GM12878 (cell line): ENCODE results near the gene FOXI1. TPM values are rescaled to one million over a fixed set of nuclear protein-coding genes. Genes with fewer than 3 reads are reported as not detected.

Source experiments
- ATAC-seq: fragments of 200-7000 bp; cut with Tn5 transposase; 3 replicates; pipeline ENCODE4 v1.9.1; 2020; ENCODE audit warnings: mild to moderate bottlenecking, moderate library complexity
- BruUV-seq: library from RNA; stranded (reverse); fragments of 400-500 nt; replicated peaks from 2 replicates; lab custom pipeline; 2021; lab: Mats Ljungman, UMichigan
- CTCF ChIA-PET: fragments of 300-600 bp; sonication (Branson Sonifier 250); formaldehyde crosslinking; extraction: SDS; loops from one replicate; lab custom pipeline; 2021; ENCODE audit warnings: inconsistent platforms; lab: Yijun Ruan, JAX
- POLR2A ChIA-PET: fragments of 350-600 bp; formaldehyde crosslinking; extraction: SDS; loops from one replicate; lab custom pipeline; 2021; ENCODE audit warnings: inconsistent platforms; lab: Charles Lee
- RAD21 ChIA-PET: fragments of 300-600 bp; sonication (Branson Sonifier 250); formaldehyde crosslinking; loops from one replicate; lab custom pipeline; 2023; ENCODE audit warnings: antibody characterized with exemption; ENCODE audit not compliant: unreplicated experiment; lab: Charles Lee
- SMC1A ChIA-PET: fragments of 300-600 bp; sonication (Branson Sonifier 250); formaldehyde crosslinking; loops from one replicate; lab custom pipeline; 2023; ENCODE audit not compliant: unreplicated experiment, uncharacterized antibody; lab: Charles Lee
- DNase-seq: peaks from one replicate; pipeline ENCODE4 v3.0.0-alpha.2; 2011; ENCODE audit warnings: low read depth, low spot score
- FAIRE-seq: peaks from 3 replicates; lab custom pipeline; 2011; peaks lifted over from hg19 to GRCh38; lab: Jason Lieb, UNC
- H2AFZ ChIP-seq: 2 replicates; pipeline ENCODE4 v1.6.0; 2011; ENCODE audit warnings: low read depth, low read length, control low read depth; ENCODE audit not compliant: control insufficient read depth
- H3K27ac ChIP-seq: 2 replicates; pipeline ENCODE4 v1.5.1; 2011; ENCODE audit warnings: control low read depth; ENCODE audit not compliant: control insufficient read depth, insufficient read depth
- H3K27me3 ChIP-seq, 2 experiments: replicated peaks in 1 of 2; 2 replicates each; pipeline versions ENCODE4 v1.6.0 to v1.6.1; 2011; ENCODE audit warnings: low read length in 1 of 2; ENCODE audit not compliant: control insufficient read depth in 2 of 2, insufficient read depth in 2 of 2
- H3K36me3 ChIP-seq, 2 experiments: 2 replicates each; pipeline ENCODE4 v1.5.1; 2011; ENCODE audit warnings: low read length in 1 of 2; ENCODE audit not compliant: control insufficient read depth in 2 of 2, insufficient read depth in 2 of 2
- H3K4me1 ChIP-seq: 2 replicates; pipeline ENCODE4 v1.6.1; 2011; ENCODE audit warnings: mild to moderate bottlenecking, low read length, moderate library complexity, mixed read lengths; ENCODE audit not compliant: control insufficient read depth, insufficient read depth
- H3K4me2 ChIP-seq: 2 replicates; pipeline ENCODE4 v1.6.0; 2011; ENCODE audit warnings: control low read depth; ENCODE audit not compliant: control insufficient read depth, insufficient read depth
- H3K4me3 ChIP-seq: fragments of 200-600 bp; sonication (generic); 2 replicates; pipeline ENCODE4 v1.5.1; 2016
- H3K79me2 ChIP-seq: 2 replicates; pipeline ENCODE4 v1.6.0; 2011; ENCODE audit warnings: low read length; ENCODE audit not compliant: control insufficient read depth, insufficient read depth
- H3K9ac ChIP-seq: 2 replicates; pipeline ENCODE4 v1.8.0; 2011; ENCODE audit warnings: low read length, control low read depth, mixed read lengths; ENCODE audit not compliant: control insufficient read depth, insufficient read depth
- H3K9me3 ChIP-seq: replicated peaks from 3 replicates; pipeline ENCODE4 v1.5.1; 2011; ENCODE audit warnings: mild to moderate bottlenecking, low read length; ENCODE audit not compliant: control insufficient read depth, insufficient read depth
- H4K20me1 ChIP-seq: 2 replicates; pipeline ENCODE4 v1.6.0; 2011; ENCODE audit not compliant: control insufficient read depth, insufficient read depth
- GABPA ChIP-seq: IDR thresholded peaks from 2 replicates; pipeline ENCODE4 v1.6.1; 2014; ENCODE audit warnings: antibody characterized with exemption, low read depth, mild to moderate bottlenecking, inconsistent platforms
- KDM1A ChIP-seq: fragments of 200-600 bp; sonication (generic); IDR thresholded peaks from 2 replicates; pipeline ENCODE4 v1.6.1; 2016; ENCODE audit warnings: borderline replicate concordance
- LARP7 ChIP-seq: fragments of 450-650 bp; IDR thresholded peaks from 2 replicates; pipeline ENCODE4 v1.6.1; 2017; ENCODE audit warnings: mild to moderate bottlenecking
- NFYB ChIP-seq: IDR thresholded peaks from 2 replicates; pipeline ENCODE4 v1.6.1; 2011; ENCODE audit warnings: low read depth, mild to moderate bottlenecking, low read length, improper control_type of control experiment, moderate library complexity; ENCODE audit not compliant: insufficient read depth
- PAX5 ChIP-seq: IDR thresholded peaks from 2 replicates; pipeline ENCODE4 v1.6.1; 2011; ENCODE audit warnings: low read depth, low read length, borderline replicate concordance
- POLR2AphosphoS2 ChIP-seq: IDR thresholded peaks from 2 replicates; pipeline ENCODE4 v1.6.1; 2011; ENCODE audit warnings: low read depth, mild to moderate bottlenecking, low read length, improper control_type of control experiment, moderate library complexity
- SKIL ChIP-seq: fragments of 450-650 bp; IDR thresholded peaks from 2 replicates; pipeline ENCODE4 v1.6.1; 2017; ENCODE audit warnings: mild to moderate bottlenecking, low read depth, inconsistent platforms; ENCODE audit not compliant: poor library complexity, severe bottlenecking
- SMAD1 ChIP-seq: fragments of 450-650 bp; IDR thresholded peaks from 2 replicates; pipeline ENCODE4 v1.6.1; 2018; ENCODE audit warnings: mild to moderate bottlenecking, low read depth; ENCODE audit not compliant: partially characterized antibody
- STAT1 ChIP-seq: fragments of 450-650 bp; conservative IDR thresholded peaks from 2 replicates; pipeline ENCODE4 v1.6.1; 2014; ENCODE audit warnings: antibody characterized with exemption, mild to moderate bottlenecking
- SUPT20H ChIP-seq: IDR thresholded peaks from 2 replicates; pipeline ENCODE4 v1.6.1; 2011; ENCODE audit warnings: low read depth, mild to moderate bottlenecking, low read length, moderate library complexity, borderline replicate concordance; ENCODE audit not compliant: control insufficient read depth
- WGBS: methylation state at CpG from one replicate; pipeline ENCODE4 v1.1.6; 2016; ENCODE audit warnings: low lambda C conversion rate; ENCODE audit not compliant: insufficient replicate concordance, insufficient coverage; ENCODE audit errors: missing lambda C conversion rate; 5-methylcytosine and 5-hydroxymethylcytosine counted together
- in situ Hi-C: fragments of 300-500 bp; cut with MboI; formaldehyde crosslinking; loops from 9 replicates; pipeline ENCODE4 v1.14.3; 2018; ENCODE audit warnings: mixed read lengths
- intact Hi-C: fragments of 100-400 bp; cut with micrococcal nuclease; formaldehyde crosslinking; loops from one replicate; pipeline ENCODE4 v1.14.2; 2022; ENCODE audit not compliant: unreplicated experiment
- polyA plus RNA-seq, 11 experiments: library from polyadenylated mRNA; depleted of rRNA in 4 of 11; unstranded in 6 of 11; stranded (reverse) in 5 of 11; fragments of >200 nt; fragmentation: Nextera tagmentation in 4 of 11; fragmentation: Illumina TruSeq in 1 of 11; extraction: Ambion mirVana in 4 of 11; extraction: Trizol in 1 of 11; gene quantifications; 1 replicate in 1 of 11; 2 replicates in 10 of 11; pipeline versions ENCODE4 v1.2.1 to v1.2.3, GENCODE V29; 2011 to 2016; ENCODE audit warnings: inconsistent platforms in 2 of 11, missing spikeins in 2 of 11, low read depth in 1 of 11
- total RNA-seq, 4 experiments: library from RNA; depleted of rRNA in 3 of 4; stranded (reverse); fragments of >200 nt in 3 of 4; fragmentation: Illumina TruSeq in 1 of 4; extraction: Trizol in 1 of 4; gene quantifications; 2 replicates each; pipeline versions ENCODE4 v1.2.1 to v1.2.3, GENCODE V29; 2013 to 2021

The FOXI1 gene
- total and polyA plus RNA-seq, 10 of the 15 experiments (the other 5 are each of a cell fraction or from before 2014, with no cell fraction given) = not detected

DNA sequence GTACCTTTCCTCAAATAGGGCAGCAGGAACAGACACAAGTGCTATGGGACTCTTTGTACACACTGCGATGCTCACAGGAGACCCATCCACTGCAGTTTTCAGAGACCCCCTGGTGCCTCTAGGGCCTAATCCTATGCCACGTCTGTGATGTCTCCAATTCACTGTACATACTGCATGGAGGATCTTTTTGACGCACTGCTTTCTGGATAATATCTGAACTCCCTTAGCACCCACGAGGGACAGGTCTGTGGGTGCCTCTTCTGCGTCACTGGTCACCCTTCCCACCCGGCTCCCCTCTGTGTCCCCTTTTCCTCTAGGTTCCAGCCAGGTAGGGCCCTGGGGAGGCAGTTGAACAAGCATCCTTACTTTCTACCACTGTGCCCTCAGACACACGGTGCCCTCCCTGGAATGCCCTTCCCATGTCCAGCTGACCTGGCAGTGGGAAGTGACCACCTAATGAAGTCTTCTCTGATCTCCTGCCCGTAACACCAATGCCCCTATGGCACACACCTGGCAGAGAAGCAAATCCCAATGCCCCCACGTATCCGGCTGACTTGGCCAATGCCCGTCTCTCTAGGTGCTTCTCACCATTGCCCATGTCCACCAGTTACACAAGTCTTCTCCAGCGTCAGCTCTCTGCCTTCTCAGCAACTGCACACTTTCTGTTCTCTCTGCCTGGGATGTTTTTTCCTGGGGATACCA, 41.5 kb downstream of the FOXI1 start:
- TF ChIP-seq SUPT20H (no peak), NFYB (no peak), GABPA (no peak), LARP7 (no peak), KDM1A (no peak), POLR2AphosphoS2 (no peak), STAT1 (no peak), SMAD1 (no peak), SKIL (no peak), PAX5 (no peak)
- intact Hi-C loops (no loop called here), in situ Hi-C loops (no loop called here)
- POLR2A ChIA-PET = no interaction called here
- BruUV-seq = no TSS peak
- no peak overlapping the region for H3K27ac ChIP-seq
- H2AFZ ChIP-seq = no peak overlapping the region
- DNase-seq (no peak), FAIRE-seq (no peak), ATAC-seq (no peak)
- no peaks in the 10 kb centered on the region; the same call in 1 of the 2 replicates for H3K4me1 ChIP-seq
- no peak overlapping the region for H3K4me3 ChIP-seq
- 27% methylated on average over 12 of the region's 12 CpGs for WGBS
- CTCF ChIA-PET = interaction anchor here (1.6 kb wide), 1 partner anchor 279 kb away, joined by 4 read pairs; no protein-coding TSS in a partner anchor
- H3K27me3 ChIP-seq = peaks cover 0 to 3% of the 10 kb centered on the region in 2 experiments; a peak in 2 of 4 replicates
- no peak overlapping the region for H3K9ac ChIP-seq
- no peaks in the 10 kb centered on the region for H3K79me2 ChIP-seq
- no peaks in the 10 kb centered on the region for H3K9me3 ChIP-seq
- SMC1A ChIA-PET = no interaction called here
- no peak overlapping the region for H3K4me2 ChIP-seq
- RAD21 ChIA-PET = no interaction called here
- no peaks in the 10 kb centered on the region for H3K36me3 ChIP-seq
- no peaks in the 10 kb centered on the region for H4K20me1 ChIP-seq
